Measurements from ENCODE around the gene TRAPPC1.
"Not testable (repeated sequence)": the region's sequence is repeated elsewhere in the genome, so short reads cannot be mapped to it uniquely, and the experiment has no call there.

TRAPPC1 gene

GRCh38 chr17:7931709-7932482, at the start of gene TRAPPC1, which contains the start of gene CNTROB:
Gene TRAPPC1 (minus strand): TSS chr17:7931946. CDS start chr17:7931829, 117 bp downstream.
Gene CNTROB (plus strand): TSS chr17:7932206. CDS start chr17:7933080, 874 bp downstream.
- DNase-seq = peak; percentile 100

- DNase-seq = no peak
Observed at GRCh38 chr17:7977805-7978204, 46.1 kb upstream of the TRAPPC1 start.

GRCh38 chr17:7977039-7977438, 45.3 kb upstream of the TRAPPC1 start:
- DNase-seq = no peak

GRCh38 chr17:7974638-7975131, 42.9 kb upstream of the TRAPPC1 start:
- no peak for DNase-seq

- no peak for DNase-seq
Observed at GRCh38 chr17:7972131-7972785, 40.5 kb upstream of the TRAPPC1 start.

DNA sequence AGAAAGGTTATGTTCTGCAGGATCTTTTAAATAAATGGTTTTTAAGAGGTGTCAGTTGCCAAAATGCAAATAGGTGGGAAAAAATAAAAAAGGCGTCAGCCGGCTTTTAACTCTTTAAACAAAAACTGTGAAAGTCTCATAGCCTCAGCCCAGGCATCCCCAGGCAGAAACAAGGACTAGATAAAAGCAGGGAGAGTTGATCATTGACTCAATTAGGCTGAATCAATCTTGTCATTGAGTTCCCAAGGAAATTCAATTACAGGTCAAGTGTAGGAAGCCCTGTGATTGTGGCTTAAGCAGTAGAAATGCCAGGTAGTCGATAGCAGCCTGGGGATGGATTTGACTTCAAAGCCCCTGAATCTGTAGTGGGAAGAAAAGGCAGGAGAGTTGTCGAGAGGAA, 39.9 kb upstream of the TRAPPC1 start:
- no peak for DNase-seq

DNA sequence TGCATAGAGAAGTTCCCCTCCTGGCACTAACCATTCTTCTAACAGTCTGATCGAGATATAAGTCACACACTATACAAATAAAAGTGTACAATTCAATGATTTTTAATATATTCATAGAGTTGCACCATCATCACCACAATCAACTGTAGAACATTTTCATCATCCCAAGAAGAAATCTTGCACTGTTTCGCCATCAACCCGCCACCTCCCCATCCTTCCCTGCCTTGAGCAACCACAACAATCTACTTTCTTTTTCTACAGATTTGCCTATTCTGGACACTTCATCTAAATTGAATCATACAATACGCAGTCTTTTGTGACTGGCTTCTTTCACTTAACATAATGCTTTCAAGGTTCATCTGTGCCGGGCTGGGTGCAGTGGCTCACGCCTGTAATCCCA, 37.7 kb upstream of the TRAPPC1 start:
- no peak for DNase-seq

DNA sequence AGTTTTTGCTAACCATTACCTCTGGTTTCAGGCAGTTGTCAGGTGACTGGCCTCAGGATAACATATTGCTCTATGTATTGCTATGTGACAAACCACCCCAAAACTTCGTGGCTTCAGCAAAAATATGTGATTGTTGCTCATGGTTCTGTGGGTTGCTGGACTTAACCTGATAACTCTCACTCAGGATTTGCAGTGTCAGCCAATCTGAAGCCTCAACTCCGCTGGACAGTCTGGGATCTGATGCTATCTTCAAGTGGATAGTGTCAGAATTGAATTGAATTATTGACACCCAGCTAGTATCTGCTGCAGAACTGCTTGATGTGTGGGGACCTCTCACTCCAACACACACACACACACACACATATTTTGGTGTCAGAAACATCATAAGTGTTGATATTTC, 36.0 kb upstream of the TRAPPC1 start:
- no peak for DNase-seq

DNA sequence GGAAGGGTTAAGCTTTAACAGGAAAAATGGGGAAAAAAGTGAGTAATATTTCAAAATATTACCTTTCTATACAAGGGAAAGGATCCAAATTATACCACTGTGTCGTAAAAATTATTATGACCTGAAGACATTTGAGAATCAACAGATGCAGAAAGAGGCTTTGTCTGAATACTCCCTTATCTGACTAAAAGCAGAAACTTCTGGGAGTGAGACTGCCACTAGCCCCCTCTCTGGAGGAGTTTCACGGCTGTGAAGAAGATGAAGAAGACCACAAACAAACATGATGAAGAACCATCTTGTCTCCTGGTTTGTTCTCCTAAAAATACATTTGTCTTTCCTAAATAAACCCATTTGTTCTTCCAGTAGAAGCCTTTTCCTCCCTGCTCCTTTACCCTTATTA, 29.7 kb upstream of the TRAPPC1 start:
- DNase-seq = no peak

DNA sequence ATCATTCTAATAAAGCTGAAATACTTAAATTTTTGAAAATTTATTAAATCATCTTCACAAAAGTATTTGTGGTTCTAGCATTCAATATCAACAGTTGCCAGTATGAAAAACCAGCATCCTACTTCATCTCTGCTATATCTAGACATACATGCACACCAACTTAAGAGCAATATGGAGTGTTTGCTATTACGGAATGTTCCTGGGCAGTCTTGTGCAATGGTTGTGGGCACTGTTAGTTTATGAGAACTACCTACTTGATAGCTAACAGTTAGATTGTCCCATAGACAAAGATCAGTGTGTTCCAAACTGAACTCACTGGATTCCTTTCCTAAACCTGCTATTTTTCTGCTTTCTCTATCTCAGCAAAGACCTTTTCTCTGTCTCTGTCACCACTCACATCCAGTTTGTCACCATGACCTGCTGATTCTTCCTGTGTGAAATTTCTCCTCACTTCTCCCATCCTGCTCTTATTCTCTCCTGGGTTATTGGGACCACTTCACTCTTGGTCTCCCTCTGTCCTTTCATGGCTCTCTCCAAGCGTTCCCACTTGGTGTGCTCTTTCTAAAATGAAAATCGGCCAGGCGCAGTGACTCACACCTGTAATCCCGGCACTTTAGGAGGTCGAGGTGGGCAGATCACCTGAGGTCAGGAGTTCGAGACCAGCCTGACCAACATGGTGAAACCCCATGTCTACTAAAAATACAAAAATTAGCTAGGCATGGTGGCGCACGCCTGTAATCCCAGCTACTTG, 27.9 kb upstream of the TRAPPC1 start:
- no peak for DNase-seq

GRCh38 chr17:7956228-7956965, 24.7 kb upstream of the TRAPPC1 start:
- no peak for DNase-seq

DNA sequence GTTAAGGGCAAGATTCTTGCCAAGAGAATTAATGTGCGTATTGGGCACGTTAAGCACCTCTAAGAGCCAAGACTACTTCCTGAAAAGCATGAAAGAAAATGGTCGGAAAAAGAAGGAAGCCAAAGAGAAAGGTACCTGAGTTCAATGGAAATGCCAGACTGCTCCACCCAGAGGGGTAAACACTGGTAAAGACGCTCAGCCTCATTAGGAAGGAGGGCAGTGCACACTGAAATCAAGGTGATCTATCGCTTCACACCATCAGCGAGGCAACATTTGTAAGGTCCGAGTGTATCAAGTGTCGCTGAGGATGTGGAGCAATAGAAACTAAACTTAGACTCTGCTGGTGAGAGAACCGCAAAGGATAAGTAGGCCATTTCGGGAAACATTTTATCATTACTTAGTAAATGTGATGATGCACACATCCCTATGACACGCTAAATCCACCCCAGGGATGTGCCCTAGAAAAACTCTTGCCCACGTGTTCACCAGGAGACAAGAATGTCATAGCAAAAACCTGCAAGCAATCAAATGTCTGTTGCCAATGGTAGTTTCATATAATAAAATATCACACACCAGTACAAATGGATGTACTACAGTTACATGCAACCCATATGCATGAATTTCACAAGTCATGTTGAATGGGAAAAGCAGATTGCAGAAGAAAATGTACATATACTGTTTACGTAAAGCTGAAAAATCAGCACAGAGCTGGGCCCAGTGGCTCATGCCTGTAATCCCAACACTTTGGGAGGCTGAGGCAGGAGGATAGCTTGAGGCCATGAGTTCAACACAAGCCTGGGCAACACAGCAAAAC, 23.9 kb upstream of the TRAPPC1 start:
- DNase-seq = no peak

DNA sequence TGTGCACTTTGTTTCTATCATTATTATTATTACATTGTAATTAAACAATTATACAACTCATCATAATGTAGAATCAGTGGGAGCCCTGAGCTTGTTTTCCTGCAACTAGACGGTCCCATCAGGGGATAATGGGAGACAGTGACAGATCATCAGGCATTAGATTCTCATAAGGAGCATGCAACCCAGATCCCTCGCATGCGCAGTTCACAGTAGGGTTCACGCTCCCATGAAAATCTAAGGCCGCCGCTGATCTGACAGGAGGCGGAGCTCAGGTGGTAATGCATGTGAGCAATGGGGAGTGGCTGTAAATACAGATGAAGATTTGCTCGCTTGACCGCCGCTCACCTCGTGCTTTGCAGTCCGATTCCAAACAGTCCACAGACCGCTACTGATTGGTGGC, 21.5 kb upstream of the TRAPPC1 start:
- DNase-seq = not testable (repeated sequence)

GRCh38 chr17:7951143-7951792, 19.5 kb upstream of the TRAPPC1 start:
- peak; percentile 51 for DNase-seq

DNA sequence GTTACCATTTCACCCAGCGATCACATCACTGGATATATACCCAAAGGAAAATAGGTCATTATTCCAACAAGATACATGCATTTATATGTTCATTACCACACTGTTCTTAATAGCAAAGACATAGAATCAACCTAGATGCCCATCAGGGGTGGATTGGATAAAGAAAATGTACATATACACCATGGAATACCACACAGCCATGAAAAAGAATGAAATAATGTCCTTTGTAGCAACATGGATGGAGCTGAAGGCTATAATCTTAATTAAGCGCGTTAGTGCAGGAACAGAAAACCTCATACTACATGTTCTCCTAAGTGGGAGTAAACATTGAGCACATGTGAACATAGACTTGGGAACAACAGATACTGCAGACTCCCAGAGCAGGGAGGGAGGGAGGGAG, 18.8 kb upstream of the TRAPPC1 start:
- no peak for DNase-seq

DNA sequence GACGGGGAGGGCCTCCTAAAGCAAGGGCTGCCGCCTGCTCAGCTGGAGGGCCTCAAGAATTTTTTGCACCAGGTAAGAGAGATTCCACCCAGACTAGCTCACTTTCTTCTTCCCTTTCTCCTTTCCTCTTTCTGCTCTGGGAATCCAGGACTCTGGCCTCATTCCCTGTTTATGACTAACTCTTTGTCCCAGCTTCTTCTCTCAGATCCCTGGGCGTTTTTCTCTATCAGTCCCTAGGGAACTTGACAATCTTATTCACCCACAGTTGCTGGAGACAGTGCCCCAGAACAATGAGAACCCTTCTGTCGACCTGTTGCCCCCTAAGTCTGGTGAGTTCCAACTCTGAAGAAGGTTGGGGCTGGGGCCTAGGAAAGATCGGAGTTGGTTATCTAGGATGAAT, 15.9 kb upstream of the TRAPPC1 start:
- no peak for DNase-seq

DNA sequence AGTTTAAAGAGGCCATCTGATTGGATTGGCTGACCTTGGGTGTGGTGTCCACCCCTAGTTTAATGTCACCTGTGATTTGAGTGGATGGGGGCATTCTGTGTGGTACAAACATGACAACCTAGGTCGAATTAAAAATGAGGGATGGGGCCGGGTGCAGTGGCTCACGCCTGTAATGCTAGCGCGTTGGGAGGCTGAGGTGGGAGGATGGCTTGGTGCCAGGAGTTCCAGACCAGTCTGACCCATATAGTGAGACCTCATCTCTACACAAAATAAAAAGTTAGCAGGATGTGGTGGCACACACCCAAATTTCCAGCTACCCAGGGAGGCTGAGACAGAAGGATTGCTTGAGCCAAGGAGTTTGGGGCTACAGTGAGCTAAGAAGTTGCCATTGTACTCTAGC, 14.7 kb upstream of the TRAPPC1 start:
- DNase-seq = no peak

GRCh38 chr17:7945651-7946050, 13.9 kb upstream of the TRAPPC1 start:
- DNase-seq = no peak

DNA sequence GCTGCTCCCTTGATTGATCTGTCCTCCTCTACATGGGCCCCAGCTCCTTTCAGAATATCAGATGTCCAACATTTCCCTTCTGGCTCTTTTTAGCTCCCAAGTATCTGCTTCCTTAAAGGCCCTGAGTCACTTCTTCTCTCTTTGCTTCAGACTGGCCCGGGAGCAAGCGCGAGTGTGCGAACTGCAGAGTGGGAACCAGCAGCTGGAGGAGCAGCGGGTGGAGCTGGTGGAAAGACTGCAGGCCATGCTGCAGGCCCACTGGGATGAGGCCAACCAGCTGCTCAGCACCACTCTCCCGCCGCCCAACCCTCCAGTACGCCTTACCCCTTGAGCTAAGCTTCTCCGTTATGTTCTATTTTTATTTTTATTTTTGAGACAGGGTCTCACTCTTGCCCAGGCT, 12.6 kb upstream of the TRAPPC1 start:
- DNase-seq = no peak

DNA sequence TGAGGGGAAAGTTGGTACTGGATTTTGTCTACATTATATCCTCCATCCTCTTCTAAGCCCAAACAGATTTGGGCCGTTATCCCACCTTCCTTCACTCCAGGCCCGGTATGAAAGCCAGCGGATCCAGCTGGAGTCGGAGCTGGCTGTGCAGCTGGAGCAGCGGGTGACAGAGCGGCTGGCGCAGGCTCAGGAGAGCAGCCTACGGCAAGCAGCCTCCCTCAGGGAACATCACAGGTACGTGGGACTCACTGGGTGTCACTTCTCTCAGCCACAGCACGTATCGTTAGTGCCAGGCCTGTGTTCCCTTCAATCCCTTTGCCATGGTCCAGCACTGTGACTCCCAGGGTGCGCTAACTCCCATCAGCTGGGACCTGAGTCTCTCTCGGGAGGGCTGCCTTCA, 11.5 kb upstream of the TRAPPC1 start:
- no peak for DNase-seq

DNA sequence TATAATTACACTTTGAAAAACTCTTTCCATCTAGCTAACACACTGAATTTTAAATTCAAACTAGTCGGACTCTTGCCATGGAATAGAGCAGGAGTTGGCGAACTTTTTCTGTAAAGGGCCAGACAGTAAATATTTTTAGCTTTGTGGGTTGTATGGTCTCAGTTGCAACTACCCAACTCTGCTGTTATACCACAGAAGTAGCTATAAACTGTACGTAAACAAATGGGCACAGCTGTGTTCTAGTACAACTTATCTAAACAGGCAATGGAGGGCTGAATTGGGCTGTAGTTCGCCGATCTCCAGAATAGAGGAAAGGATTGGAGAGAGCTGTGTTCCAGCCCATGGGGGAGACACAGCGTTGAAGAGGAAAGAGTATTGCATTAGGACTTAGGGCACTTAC, 9.0 kb upstream of the TRAPPC1 start:
- no peak for DNase-seq

Measured in stimulated activated CD4-positive, alpha-beta T cell treated with anti-CD3 and anti-CD28 coated beads, Interleukin-1b, Interleukin-23, amount 100 ng/mL, for 48 hours (primary cell).